HL-60 (cell line): ENCODE measurements around the gene BLM.

Experiments used
- POLR2AphosphoS5 ChIP-seq: IDR thresholded peaks from 2 replicates; pipeline ENCODE4 v1.6.1; 2012; ENCODE audit warnings: low read depth
- TF ChIP-seq, protein P1 (sequence below): IDR thresholded peaks from 2 replicates; pipeline ENCODE4 v1.6.1; 2012; ENCODE audit warnings: low read depth; ENCODE audit not compliant: insufficient replicate concordance
- TF ChIP-seq, protein P2 (sequence below): IDR thresholded peaks from one replicate; pipeline ENCODE4 v1.5.1; 2011; ENCODE audit warnings: low read length, control low read depth, inconsistent platforms; ENCODE audit not compliant: insufficient read depth

DNA sequence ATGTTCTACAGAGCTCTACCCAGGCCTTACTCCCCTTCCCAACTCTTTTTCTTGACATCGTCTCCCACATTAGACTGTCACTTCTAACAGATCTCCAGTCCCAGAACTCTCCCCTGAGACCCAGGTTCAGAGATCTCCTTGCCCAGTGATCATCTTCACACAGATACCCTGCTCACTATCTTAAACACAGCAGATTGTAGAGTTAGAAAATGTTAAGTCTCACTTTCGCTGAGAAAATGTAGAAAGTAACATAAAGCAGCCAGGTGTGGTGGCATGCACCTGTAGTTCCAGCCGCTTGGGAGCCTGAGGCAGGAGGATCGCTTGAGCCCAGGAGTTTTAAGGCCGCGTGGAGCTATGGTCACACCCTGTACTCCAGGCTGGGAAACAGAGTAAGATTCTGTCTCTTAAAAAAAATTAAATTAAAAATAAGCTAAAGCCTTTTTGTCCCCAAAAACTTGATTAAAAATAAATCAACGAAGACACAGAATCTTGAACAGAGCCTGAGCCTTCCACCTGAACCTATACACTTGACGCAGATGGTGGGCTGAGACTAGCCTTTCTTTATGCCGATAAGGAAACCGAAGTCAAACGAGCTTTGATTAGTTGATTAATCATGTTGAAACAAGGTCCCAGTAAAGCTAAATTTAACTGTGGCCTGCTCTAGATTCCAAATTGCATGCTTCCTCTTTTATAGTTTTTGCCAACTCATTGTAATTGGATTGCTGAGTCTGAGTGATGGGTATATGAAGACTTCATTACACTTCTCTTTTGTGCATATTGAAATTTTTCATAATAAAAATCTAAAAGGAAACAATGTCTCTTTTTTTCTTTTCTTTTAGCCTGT, 31.3 kb upstream of the BLM start:
- no peak for TF ChIP-seq POLR2AphosphoS5
- TF ChIP-seq, protein P1, sequence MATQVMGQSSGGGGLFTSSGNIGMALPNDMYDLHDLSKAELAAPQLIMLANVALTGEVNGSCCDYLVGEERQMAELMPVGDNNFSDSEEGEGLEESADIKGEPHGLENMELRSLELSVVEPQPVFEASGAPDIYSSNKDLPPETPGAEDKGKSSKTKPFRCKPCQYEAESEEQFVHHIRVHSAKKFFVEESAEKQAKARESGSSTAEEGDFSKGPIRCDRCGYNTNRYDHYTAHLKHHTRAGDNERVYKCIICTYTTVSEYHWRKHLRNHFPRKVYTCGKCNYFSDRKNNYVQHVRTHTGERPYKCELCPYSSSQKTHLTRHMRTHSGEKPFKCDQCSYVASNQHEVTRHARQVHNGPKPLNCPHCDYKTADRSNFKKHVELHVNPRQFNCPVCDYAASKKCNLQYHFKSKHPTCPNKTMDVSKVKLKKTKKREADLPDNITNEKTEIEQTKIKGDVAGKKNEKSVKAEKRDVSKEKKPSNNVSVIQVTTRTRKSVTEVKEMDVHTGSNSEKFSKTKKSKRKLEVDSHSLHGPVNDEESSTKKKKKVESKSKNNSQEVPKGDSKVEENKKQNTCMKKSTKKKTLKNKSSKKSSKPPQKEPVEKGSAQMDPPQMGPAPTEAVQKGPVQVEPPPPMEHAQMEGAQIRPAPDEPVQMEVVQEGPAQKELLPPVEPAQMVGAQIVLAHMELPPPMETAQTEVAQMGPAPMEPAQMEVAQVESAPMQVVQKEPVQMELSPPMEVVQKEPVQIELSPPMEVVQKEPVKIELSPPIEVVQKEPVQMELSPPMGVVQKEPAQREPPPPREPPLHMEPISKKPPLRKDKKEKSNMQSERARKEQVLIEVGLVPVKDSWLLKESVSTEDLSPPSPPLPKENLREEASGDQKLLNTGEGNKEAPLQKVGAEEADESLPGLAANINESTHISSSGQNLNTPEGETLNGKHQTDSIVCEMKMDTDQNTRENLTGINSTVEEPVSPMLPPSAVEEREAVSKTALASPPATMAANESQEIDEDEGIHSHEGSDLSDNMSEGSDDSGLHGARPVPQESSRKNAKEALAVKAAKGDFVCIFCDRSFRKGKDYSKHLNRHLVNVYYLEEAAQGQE, result no peak
- TF ChIP-seq, protein P2, sequence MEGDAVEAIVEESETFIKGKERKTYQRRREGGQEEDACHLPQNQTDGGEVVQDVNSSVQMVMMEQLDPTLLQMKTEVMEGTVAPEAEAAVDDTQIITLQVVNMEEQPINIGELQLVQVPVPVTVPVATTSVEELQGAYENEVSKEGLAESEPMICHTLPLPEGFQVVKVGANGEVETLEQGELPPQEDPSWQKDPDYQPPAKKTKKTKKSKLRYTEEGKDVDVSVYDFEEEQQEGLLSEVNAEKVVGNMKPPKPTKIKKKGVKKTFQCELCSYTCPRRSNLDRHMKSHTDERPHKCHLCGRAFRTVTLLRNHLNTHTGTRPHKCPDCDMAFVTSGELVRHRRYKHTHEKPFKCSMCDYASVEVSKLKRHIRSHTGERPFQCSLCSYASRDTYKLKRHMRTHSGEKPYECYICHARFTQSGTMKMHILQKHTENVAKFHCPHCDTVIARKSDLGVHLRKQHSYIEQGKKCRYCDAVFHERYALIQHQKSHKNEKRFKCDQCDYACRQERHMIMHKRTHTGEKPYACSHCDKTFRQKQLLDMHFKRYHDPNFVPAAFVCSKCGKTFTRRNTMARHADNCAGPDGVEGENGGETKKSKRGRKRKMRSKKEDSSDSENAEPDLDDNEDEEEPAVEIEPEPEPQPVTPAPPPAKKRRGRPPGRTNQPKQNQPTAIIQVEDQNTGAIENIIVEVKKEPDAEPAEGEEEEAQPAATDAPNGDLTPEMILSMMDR, result no peak
